ENCODE data around the gene IARS2.

DNA sequence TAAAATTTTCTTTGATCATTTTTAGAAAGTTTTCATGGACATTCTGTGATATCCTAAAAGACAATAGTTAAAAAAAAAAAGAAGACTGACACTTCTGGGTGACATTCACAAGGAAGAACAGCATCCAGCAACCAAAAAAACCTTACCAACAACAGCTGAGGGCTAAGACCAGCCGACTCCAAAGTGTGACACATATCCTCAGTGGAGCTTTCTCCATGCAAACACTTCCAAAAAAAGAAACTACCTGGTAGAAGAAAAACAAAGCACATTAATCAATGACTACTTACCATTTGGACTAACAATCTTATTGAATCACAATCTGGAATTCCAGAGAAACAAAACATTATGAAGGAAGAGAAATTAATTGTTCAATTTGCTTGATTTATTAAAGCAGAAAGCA, 88.2 kb downstream of the IARS2 start:
- TF ChIP-seq CREB1 (IDR thresholded peaks at IDR 0.05; ENCODE audit: low read depth), result no peak
- TF ChIP-seq, protein P1, sequence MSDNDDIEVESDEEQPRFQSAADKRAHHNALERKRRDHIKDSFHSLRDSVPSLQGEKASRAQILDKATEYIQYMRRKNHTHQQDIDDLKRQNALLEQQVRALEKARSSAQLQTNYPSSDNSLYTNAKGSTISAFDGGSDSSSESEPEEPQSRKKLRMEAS (IDR thresholded peaks at IDR 0.05), result no peak
- TF ChIP-seq NFIC (IDR thresholded peaks at IDR 0.05), result no peak
- TF ChIP-seq, protein P2, sequence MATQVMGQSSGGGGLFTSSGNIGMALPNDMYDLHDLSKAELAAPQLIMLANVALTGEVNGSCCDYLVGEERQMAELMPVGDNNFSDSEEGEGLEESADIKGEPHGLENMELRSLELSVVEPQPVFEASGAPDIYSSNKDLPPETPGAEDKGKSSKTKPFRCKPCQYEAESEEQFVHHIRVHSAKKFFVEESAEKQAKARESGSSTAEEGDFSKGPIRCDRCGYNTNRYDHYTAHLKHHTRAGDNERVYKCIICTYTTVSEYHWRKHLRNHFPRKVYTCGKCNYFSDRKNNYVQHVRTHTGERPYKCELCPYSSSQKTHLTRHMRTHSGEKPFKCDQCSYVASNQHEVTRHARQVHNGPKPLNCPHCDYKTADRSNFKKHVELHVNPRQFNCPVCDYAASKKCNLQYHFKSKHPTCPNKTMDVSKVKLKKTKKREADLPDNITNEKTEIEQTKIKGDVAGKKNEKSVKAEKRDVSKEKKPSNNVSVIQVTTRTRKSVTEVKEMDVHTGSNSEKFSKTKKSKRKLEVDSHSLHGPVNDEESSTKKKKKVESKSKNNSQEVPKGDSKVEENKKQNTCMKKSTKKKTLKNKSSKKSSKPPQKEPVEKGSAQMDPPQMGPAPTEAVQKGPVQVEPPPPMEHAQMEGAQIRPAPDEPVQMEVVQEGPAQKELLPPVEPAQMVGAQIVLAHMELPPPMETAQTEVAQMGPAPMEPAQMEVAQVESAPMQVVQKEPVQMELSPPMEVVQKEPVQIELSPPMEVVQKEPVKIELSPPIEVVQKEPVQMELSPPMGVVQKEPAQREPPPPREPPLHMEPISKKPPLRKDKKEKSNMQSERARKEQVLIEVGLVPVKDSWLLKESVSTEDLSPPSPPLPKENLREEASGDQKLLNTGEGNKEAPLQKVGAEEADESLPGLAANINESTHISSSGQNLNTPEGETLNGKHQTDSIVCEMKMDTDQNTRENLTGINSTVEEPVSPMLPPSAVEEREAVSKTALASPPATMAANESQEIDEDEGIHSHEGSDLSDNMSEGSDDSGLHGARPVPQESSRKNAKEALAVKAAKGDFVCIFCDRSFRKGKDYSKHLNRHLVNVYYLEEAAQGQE (IDR thresholded peaks at IDR 0.05; ENCODE audit: low read depth), result no peak
- no peak for TF ChIP-seq RAD21 (IDR thresholded peaks at IDR 0.05; ENCODE audit: low read depth)
- TF ChIP-seq EP300 (IDR thresholded peaks at IDR 0.05; ENCODE audit: borderline replicate concordance), result no peak
- no peak for TF ChIP-seq TAF1 (IDR thresholded peaks at IDR 0.05; ENCODE audit: low read depth)
- TF ChIP-seq CEBPB (IDR thresholded peaks at IDR 0.05), result no peak
- no peak for TF ChIP-seq FOXM1 (IDR thresholded peaks at IDR 0.05; ENCODE audit: borderline replicate concordance, low read depth)
- TF ChIP-seq YY1 (IDR thresholded peaks at IDR 0.05; ENCODE audit: low read depth), result no peak
- TF ChIP-seq, protein P3, sequence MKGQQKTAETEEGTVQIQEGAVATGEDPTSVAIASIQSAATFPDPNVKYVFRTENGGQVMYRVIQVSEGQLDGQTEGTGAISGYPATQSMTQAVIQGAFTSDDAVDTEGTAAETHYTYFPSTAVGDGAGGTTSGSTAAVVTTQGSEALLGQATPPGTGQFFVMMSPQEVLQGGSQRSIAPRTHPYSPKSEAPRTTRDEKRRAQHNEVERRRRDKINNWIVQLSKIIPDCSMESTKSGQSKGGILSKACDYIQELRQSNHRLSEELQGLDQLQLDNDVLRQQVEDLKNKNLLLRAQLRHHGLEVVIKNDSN (IDR thresholded peaks at IDR 0.05), result no peak
- no peak for TF ChIP-seq TCF12 (IDR thresholded peaks at IDR 0.05; ENCODE audit: low read depth)
- no peak for TF ChIP-seq EGR1 (IDR thresholded peaks at IDR 0.05)
